HepG2 (cell line): ENCODE data around the gene UBE2E1. TPM values are rescaled to one million over a fixed set of nuclear protein-coding genes. Genes with fewer than 3 reads are reported as not detected.

ENCODE experiments used
- ATAC-seq: fragments of 200-7000 bp; cut with Tn5 transposase; 3 replicates; pipeline ENCODE4 v1.9.1; 2020; ENCODE audit warnings: mild to moderate bottlenecking, moderate library complexity
- BruUV-seq: library from RNA; stranded (reverse); fragments of 400-500 nt; replicated peaks from 2 replicates; lab custom pipeline; 2021; lab: Mats Ljungman, UMichigan
- CTCF ChIA-PET: fragments of 300-600 bp; formaldehyde crosslinking; extraction: SDS; loops from one replicate; lab custom pipeline; 2021; ENCODE audit warnings: low total read pairs, inconsistent platforms, low intra/inter-chr PET ratio; lab: Yijun Ruan, JAX
- POLR2A ChIA-PET: fragments of 350-600 bp; sonication (Branson Sonifier 250); formaldehyde crosslinking; loops from one replicate; lab custom pipeline; 2020; ENCODE audit warnings: antibody characterized with exemption, inconsistent platforms; lab: Yijun Ruan, JAX
- DNase-seq: peaks from one replicate; pipeline ENCODE4 v3.0.0-alpha.2; 2015; ENCODE audit warnings: low spot score
- FAIRE-seq: peaks from 3 replicates; lab custom pipeline; 2011; peaks lifted over from hg19 to GRCh38; lab: Jason Lieb, UNC
- H2AFZ ChIP-seq: one replicate; pipeline ENCODE4 v1.6.1; 2011; ENCODE audit warnings: low read length, inconsistent platforms
- H3K27ac ChIP-seq: fragments of 300-600 bp; 3 replicates; pipeline ENCODE4 v1.8.0; 2011; ENCODE audit warnings: mixed run types, mild to moderate bottlenecking, mixed read lengths, low read length, inconsistent platforms; ENCODE audit not compliant: insufficient read depth; ENCODE audit errors: extremely low read length
- H3K27me3 ChIP-seq, 2 experiments: fragments of 200-600 bp in 1 of 2; 2 replicates in 1 of 2; 3 replicates in 1 of 2; pipeline versions ENCODE4 v1.6.0 to v1.8.0; 2011; ENCODE audit warnings: low read length in 2 of 2, mild to moderate bottlenecking in 2 of 2, moderate library complexity in 2 of 2, inconsistent platforms in 1 of 2; ENCODE audit not compliant: insufficient read depth in 2 of 2, control insufficient read depth in 1 of 2
- H3K36me3 ChIP-seq, 2 experiments: fragments of 200-600 bp in 1 of 2; replicated peaks in 1 of 2; 2 replicates in 1 of 2; 3 replicates in 1 of 2; pipeline versions ENCODE4 v1.5.1 to v1.8.0; 2011; ENCODE audit warnings: low read length in 2 of 2, inconsistent platforms in 1 of 2; ENCODE audit not compliant: insufficient read depth in 2 of 2, control insufficient read depth in 1 of 2
- H3K4me1 ChIP-seq: 2 replicates; pipeline ENCODE4 v1.5.1; 2012; ENCODE audit warnings: low read length, inconsistent platforms; ENCODE audit not compliant: insufficient read depth
- H3K4me2 ChIP-seq: 2 replicates; pipeline ENCODE4 v1.6.0; 2011; ENCODE audit warnings: low read depth, low read length, inconsistent platforms
- H3K4me3 ChIP-seq, 3 experiments: fragments of 200-600 bp in 1 of 3; sonication (generic), shearing (Covaris generic) in 1 of 3; replicated peaks in 1 of 3; 2 replicates each; pipeline ENCODE4 v1.5.1; 2011 to 2016; ENCODE audit warnings: low read length in 3 of 3, inconsistent platforms in 2 of 3, low read depth in 2 of 3, mild to moderate bottlenecking in 2 of 3, control low read depth in 1 of 3, mixed read lengths in 1 of 3; ENCODE audit not compliant: insufficient read depth in 1 of 3
- H3K79me2 ChIP-seq: one replicate; pipeline ENCODE4 v1.6.1; 2011; ENCODE audit warnings: low read length, inconsistent platforms; ENCODE audit not compliant: insufficient read depth
- H3K9ac ChIP-seq: 2 replicates; pipeline ENCODE4 v1.6.0; 2011; ENCODE audit warnings: mild to moderate bottlenecking, low read depth, low read length, inconsistent platforms; ENCODE audit not compliant: insufficient read depth
- H3K9me3 ChIP-seq: 2 replicates; pipeline ENCODE4 v1.5.1; 2012; ENCODE audit warnings: mild to moderate bottlenecking, low read length
- H4K20me1 ChIP-seq: 2 replicates; pipeline ENCODE4 v1.6.0; 2011; ENCODE audit warnings: inconsistent platforms, mild to moderate bottlenecking, low read length, moderate library complexity; ENCODE audit not compliant: insufficient read depth
- MAFF ChIP-seq: IDR thresholded peaks from 2 replicates; pipeline ENCODE4 v1.6.1; 2011; ENCODE audit warnings: low read depth, low read length, improper control_type of control experiment
- MAFK ChIP-seq, 2 experiments: IDR thresholded peaks in 1 of 2; conservative IDR thresholded peaks in 1 of 2; 2 replicates each; pipeline ENCODE4 v1.6.1; 2011; ENCODE audit warnings: improper control_type of control experiment in 2 of 2, low read length in 2 of 2
- MTF2 ChIP-seq: sonication (generic); formaldehyde crosslinking; IDR thresholded peaks from 2 replicates; pipeline ENCODE4 v1.5.0; 2020; ENCODE audit warnings: missing genetic modification reagents, borderline replicate concordance
- SOX13 ChIP-seq, 3 experiments: fragments of 450-650 bp in 1 of 3; sonication (generic) in 1 of 3; formaldehyde crosslinking in 1 of 3; IDR thresholded peaks in 2 of 3; conservative IDR thresholded peaks in 1 of 3; 2 replicates each; pipeline versions ENCODE4 v1.5.0 to v1.6.1; 2016 to 2020; ENCODE audit warnings: antibody characterized with exemption in 1 of 3, mild to moderate bottlenecking in 1 of 3, missing compliant biosample characterization in 1 of 3, missing genetic modification reagents in 1 of 3, moderate library complexity in 1 of 3
- ZFP1 ChIP-seq: IDR thresholded peaks from 2 replicates; pipeline ENCODE4 v1.6.1; 2016
- ZNF292 ChIP-seq: sonication (generic); formaldehyde crosslinking; IDR thresholded peaks from 2 replicates; pipeline ENCODE4 v1.8.1; 2022; ENCODE audit warnings: mild to moderate bottlenecking, low read depth, missing genetic modification reagents, borderline replicate concordance
- ZNF784 ChIP-seq: sonication (generic); formaldehyde crosslinking; IDR thresholded peaks from 2 replicates; pipeline ENCODE4 v1.5.1; 2020; ENCODE audit warnings: missing genetic modification reagents, mild to moderate bottlenecking, borderline replicate concordance
- WGBS: methylation state at CpG from one replicate; pipeline ENCODE4 v1.1.6; 2017; ENCODE audit warnings: low lambda C conversion rate; 5-methylcytosine and 5-hydroxymethylcytosine counted together
- in situ Hi-C: cut with HindIII; loops from 2 replicates; pipeline ENCODE4 v1.10.0; 2017; ENCODE audit warnings: low pct_unique_long_range_greater_than_20kb; ENCODE audit not compliant: extremely low pct_ligation_motif_present
- intact Hi-C: fragments of 100-400 bp; cut with micrococcal nuclease; formaldehyde crosslinking; loops from one replicate; pipeline ENCODE4 v1.10.0; 2022; ENCODE audit not compliant: unreplicated experiment
- polyA plus RNA-seq, 8 experiments: library from polyadenylated mRNA; depleted of rRNA in 3 of 8; stranded (reverse) in 7 of 8; unstranded in 1 of 8; fragments of >200 nt; fragmentation: Illumina TruSeq in 4 of 8; extraction: Trizol in 4 of 8; gene quantifications; 2 replicates each; pipeline versions ENCODE4 v1.2.1 to v1.2.3, GENCODE V29; 2011 to 2016; ENCODE audit warnings: low read depth in 4 of 8, missing spikeins in 1 of 8, mixed read lengths in 1 of 8; ENCODE audit not compliant: insufficient read depth in 1 of 8
- total RNA-seq, 5 experiments: library from RNA; depleted of rRNA; stranded (reverse); fragments of >200 nt; fragmentation: Illumina TruSeq; extraction: Trizol; gene quantifications; 2 replicates each; pipeline ENCODE4 v1.2.3, GENCODE V29; 2016; ENCODE audit warnings: low read depth in 1 of 5
- TF ChIP-seq, protein P1 (sequence below): sonication (generic); formaldehyde crosslinking; conservative IDR thresholded peaks from 2 replicates; pipeline ENCODE4 v1.4.0; 2020; ENCODE audit warnings: missing genetic modification reagents

UBE2E1 gene
- total and polyA plus RNA-seq, 2 of the 13 experiments (the other 11 are each of a cell fraction or from before 2014, with no cell fraction given), result 55.4 to 61.8 TPM

GRCh38 chr3:23809840-23810342 lies 4.1 kb downstream of the UBE2E1 start:
- no TSS peak for BruUV-seq
- ATAC-seq, result no peak

More at GRCh38 chr3:23809840-23810342, 4.1 kb downstream of the UBE2E1 start:
- Histone ChIP-seq H3K27ac (peak overlapping the region; percentile 85), H3K79me2 (peaks cover 43% of the 10 kb centered on the region), H2AFZ (no peak overlapping the region), H4K20me1 (no peaks in the 10 kb centered on the region), H3K27me3 (peaks cover 0 to 4% of the 10 kb centered on the region in 2 experiments; a peak in 1 of 5 replicates), H3K4me3 (peak overlapping the region; percentile 75 to 90 (median 79)), H3K4me1 (peaks cover 56% of the 10 kb centered on the region)
- 71% methylated on average over 13 of the region's 13 CpGs for WGBS
- intact Hi-C loops, result loop anchor here (2.0 kb wide), 1 partner anchor 137 kb away; no protein-coding TSS in a partner anchor
- in situ Hi-C loops, result no loop called here
- ChIA-PET POLR2A (interaction anchor here (0.9 to 3.3 kb wide), 4 partner anchors 19 to 107 kb away, joined by 3 to 20 read pairs (median 4); partner anchors contain the start of genes NKIRAS1 and RPL15), CTCF (no interaction called here)
- DNase-seq, result no peak
- TF ChIP-seq ZFP1 (0 out of 2 replicates have a peak, but pooled peaks have one; percentile 16), MTF2 (CRISPR knock-in tag) (no peak), SOX13 (IDR thresholded peaks at IDR 0.05) (no peak), SOX13 (CRISPR knock-in tag; conservative IDR thresholded peaks at IDR 0.05 in 1 of 2, IDR thresholded peaks at IDR 0.05 in 1 of 2) (0 out of 4 replicates have a peak, but pooled peaks of 1 of the 2 experiments have one; percentile 7), MAFF (peak; percentile 55; the same call in 1 of the 2 replicates), ZNF784 (CRISPR knock-in tag) (0 out of 2 replicates have a peak, but pooled peaks have one; percentile 5), ZNF292 (CRISPR knock-in tag) (0 out of 2 replicates have a peak, but pooled peaks have one; percentile 4), MAFK (conservative IDR thresholded peaks at IDR 0.05 in 1 of 2, IDR thresholded peaks at IDR 0.05 in 1 of 2; ENCODE audit: low read length in 2 of 2) (peak in 1 of 2 experiments; percentile 58; a peak in 3 of 4 replicates)
- TF ChIP-seq, protein P1, sequence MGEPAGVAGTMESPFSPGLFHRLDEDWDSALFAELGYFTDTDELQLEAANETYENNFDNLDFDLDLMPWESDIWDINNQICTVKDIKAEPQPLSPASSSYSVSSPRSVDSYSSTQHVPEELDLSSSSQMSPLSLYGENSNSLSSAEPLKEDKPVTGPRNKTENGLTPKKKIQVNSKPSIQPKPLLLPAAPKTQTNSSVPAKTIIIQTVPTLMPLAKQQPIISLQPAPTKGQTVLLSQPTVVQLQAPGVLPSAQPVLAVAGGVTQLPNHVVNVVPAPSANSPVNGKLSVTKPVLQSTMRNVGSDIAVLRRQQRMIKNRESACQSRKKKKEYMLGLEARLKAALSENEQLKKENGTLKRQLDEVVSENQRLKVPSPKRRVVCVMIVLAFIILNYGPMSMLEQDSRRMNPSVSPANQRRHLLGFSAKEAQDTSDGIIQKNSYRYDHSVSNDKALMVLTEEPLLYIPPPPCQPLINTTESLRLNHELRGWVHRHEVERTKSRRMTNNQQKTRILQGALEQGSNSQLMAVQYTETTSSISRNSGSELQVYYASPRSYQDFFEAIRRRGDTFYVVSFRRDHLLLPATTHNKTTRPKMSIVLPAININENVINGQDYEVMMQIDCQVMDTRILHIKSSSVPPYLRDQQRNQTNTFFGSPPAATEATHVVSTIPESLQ (CRISPR knock-in tag), result no peak
- TF ChIP-seq, all 625 proteins: peak for 6
- Histone ChIP-seq H3K9me3 (no peaks in the 10 kb centered on the region), H3K9ac (peak overlapping the region; percentile 90), H3K36me3 (no peaks in the 10 kb centered on the region), H3K4me2 (peak overlapping the region; percentile 78)
- FAIRE-seq, result peak; percentile 4
